GM10266 (cell line): Measurements from ENCODE around the gene RMP24.

Source experiments
- DNase-seq: peaks from one replicate; pipeline ENCODE4 v3.0.0; 2012; ENCODE audit errors: extremely low spot score
- TF ChIP-seq, protein P1 (sequence below): IDR thresholded peaks from 2 replicates; pipeline ENCODE4 v1.5.1; 2012; ENCODE audit warnings: mild to moderate bottlenecking, low read depth; ENCODE audit not compliant: control insufficient read depth, insufficient read depth; ENCODE audit errors: missing control alignments

RMP24 gene

GRCh38 chr18:35936951-35937350, 35.5 kb upstream of the RMP24 start:
- DNase-seq = no peak
- TF ChIP-seq, protein P1, sequence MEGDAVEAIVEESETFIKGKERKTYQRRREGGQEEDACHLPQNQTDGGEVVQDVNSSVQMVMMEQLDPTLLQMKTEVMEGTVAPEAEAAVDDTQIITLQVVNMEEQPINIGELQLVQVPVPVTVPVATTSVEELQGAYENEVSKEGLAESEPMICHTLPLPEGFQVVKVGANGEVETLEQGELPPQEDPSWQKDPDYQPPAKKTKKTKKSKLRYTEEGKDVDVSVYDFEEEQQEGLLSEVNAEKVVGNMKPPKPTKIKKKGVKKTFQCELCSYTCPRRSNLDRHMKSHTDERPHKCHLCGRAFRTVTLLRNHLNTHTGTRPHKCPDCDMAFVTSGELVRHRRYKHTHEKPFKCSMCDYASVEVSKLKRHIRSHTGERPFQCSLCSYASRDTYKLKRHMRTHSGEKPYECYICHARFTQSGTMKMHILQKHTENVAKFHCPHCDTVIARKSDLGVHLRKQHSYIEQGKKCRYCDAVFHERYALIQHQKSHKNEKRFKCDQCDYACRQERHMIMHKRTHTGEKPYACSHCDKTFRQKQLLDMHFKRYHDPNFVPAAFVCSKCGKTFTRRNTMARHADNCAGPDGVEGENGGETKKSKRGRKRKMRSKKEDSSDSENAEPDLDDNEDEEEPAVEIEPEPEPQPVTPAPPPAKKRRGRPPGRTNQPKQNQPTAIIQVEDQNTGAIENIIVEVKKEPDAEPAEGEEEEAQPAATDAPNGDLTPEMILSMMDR = no peak

DNA sequence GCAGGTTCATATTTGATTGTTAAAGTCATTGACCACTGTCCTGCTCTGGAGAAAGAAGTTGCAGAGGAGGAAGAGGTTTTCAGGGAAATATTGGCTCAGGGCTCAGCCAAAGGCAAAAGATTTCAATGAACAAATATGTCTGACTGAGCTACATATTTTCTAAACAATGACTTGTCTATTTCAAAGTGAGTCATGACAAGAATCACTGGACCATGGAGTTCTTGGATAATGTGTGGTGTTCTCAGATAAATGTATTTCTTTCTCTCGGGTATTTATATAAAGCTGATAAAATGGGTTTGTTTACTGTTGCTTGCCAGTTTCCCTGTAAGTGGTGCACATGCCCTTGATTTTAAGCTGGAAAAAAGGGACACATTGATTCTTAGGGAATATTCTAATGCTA, 34.3 kb upstream of the RMP24 start:
- DNase-seq = no peak
- TF ChIP-seq, protein P1 = no peak

DNA sequence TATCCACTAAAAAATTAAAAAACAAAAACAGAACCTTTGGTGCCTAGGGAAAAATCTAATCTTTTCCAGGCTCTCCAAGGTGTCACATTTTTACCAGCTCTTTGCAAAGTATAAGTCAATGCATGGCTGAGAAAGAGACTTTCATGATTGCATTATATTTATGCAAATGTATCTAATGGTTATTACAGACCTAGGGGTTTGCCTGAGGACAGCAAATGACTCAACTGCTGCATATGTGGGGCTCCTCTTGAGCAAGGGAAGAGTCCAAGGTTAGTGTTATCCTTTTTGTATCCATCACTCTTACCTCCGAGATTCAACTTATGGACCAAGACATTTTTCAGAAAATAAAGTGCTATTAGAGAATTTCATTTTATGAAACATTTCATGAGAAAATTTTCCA, 33.9 kb upstream of the RMP24 start:
- no peak for DNase-seq

DNA sequence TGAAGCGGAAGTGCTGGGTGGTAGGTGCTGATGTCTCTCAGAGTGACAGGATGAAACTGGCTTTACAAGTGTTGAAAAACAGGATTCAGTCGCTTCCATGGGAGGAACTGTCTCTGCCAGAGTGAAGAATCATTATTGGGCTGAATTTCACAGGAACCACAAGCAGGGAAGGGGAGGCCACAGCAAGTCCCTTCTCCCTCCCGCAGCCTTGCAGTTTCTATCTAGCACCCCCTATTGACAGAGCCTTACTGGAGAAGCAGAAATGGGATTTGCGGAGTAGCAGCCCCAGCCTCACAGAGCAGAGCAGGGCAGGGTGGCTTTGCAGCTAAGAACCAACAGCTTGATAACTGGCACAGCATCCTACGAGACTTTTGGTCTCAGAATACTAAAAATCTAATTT, 33.3 kb upstream of the RMP24 start:
- TF ChIP-seq, protein P1 = peak; percentile 18
- DNase-seq = no peak

More for the DNA sequence above, 33.9 kb upstream of the RMP24 start:
- TF ChIP-seq, protein P1 = no peak

GRCh38 chr18:35941299-35941698, 31.2 kb upstream of the RMP24 start:
- TF ChIP-seq, protein P1 = no peak
- no peak for DNase-seq

GRCh38 chr18:35942133-35942532, 30.3 kb upstream of the RMP24 start:
- no peak for DNase-seq
- TF ChIP-seq, protein P1 = no peak

- no peak for DNase-seq
- TF ChIP-seq, protein P1 = no peak
Measured at GRCh38 chr18:35942661-35943060, 29.8 kb upstream of the RMP24 start.
